ENCODE measurements around the gene PHACTR3. TPM values are rescaled to one million over a fixed set of nuclear protein-coding genes. Genes with fewer than 3 reads are reported as not detected.
A peak's percentile ranks its signal among the peaks of the same experiment; 100 is the strongest.

PHACTR3 gene
- total and polyA plus RNA-seq, 2 experiments from 2014 or later, result 0.45 to 0.61 TPM

DNA sequence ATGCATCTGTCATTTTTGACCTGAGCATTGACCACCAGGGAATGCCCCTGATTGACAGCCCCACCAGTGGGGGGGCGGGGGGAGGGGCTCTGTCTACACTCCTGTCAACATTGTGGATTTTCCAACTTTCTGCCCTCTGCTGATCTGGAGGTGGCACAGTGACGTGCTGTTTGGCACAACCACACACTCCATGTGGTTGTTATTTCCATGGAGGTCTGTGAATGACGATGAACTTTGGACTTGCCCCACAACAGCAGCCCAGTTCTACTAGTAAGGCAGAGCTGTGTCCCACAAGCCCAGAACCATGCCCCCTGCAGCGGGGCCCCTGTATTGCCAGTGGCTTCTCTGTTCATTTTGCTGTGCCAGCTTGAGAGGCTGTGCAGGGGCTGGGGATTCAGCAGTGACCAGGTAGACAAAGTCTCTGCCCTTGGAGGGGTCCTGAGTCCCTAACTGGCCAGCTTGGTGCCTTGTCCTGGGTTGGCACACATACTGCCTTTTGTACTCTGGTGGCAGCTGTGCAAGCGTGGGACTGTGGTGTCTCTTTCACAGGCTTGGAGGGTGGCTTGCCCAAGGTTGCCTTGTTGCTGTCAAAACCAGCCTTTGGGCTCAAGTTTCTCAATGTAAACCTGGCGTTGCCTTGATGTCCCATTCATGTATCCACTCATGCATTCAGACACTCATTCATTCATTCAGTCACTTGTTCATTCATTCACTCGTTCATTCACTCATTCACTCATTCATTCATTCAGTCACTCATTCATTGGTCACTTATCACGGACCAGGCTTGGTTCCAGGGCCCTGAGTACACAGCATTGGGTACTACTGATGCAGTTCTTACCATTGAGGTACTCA is 220.6 kb downstream of the PHACTR3 start:
- peaks cover 24% of the 10 kb centered on the region for H3K27me3 Mint-ChIP-seq (ENCODE audit: insufficient read depth, low read depth, poor library complexity)
- no peaks in the 10 kb centered on the region; the same call in 2 of the 3 replicates for H3K9me3 Mint-ChIP-seq
- H3K27ac Mint-ChIP-seq, result no peak overlapping the region
- no peaks in the 10 kb centered on the region for H3K79me2 ChIP-seq (replicated peaks; ENCODE audit: insufficient read depth)
- no peaks in the 10 kb centered on the region for H3K4me1 ChIP-seq (ENCODE audit: insufficient read depth)
- no peaks in the 10 kb centered on the region for H4K20me1 ChIP-seq (replicated peaks; ENCODE audit: insufficient read depth)
- TF ChIP-seq, protein P1, sequence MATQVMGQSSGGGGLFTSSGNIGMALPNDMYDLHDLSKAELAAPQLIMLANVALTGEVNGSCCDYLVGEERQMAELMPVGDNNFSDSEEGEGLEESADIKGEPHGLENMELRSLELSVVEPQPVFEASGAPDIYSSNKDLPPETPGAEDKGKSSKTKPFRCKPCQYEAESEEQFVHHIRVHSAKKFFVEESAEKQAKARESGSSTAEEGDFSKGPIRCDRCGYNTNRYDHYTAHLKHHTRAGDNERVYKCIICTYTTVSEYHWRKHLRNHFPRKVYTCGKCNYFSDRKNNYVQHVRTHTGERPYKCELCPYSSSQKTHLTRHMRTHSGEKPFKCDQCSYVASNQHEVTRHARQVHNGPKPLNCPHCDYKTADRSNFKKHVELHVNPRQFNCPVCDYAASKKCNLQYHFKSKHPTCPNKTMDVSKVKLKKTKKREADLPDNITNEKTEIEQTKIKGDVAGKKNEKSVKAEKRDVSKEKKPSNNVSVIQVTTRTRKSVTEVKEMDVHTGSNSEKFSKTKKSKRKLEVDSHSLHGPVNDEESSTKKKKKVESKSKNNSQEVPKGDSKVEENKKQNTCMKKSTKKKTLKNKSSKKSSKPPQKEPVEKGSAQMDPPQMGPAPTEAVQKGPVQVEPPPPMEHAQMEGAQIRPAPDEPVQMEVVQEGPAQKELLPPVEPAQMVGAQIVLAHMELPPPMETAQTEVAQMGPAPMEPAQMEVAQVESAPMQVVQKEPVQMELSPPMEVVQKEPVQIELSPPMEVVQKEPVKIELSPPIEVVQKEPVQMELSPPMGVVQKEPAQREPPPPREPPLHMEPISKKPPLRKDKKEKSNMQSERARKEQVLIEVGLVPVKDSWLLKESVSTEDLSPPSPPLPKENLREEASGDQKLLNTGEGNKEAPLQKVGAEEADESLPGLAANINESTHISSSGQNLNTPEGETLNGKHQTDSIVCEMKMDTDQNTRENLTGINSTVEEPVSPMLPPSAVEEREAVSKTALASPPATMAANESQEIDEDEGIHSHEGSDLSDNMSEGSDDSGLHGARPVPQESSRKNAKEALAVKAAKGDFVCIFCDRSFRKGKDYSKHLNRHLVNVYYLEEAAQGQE (IDR thresholded peaks at IDR 0.05; ENCODE audit: unreplicated experiment), result no peak
- TF ChIP-seq, protein P2, sequence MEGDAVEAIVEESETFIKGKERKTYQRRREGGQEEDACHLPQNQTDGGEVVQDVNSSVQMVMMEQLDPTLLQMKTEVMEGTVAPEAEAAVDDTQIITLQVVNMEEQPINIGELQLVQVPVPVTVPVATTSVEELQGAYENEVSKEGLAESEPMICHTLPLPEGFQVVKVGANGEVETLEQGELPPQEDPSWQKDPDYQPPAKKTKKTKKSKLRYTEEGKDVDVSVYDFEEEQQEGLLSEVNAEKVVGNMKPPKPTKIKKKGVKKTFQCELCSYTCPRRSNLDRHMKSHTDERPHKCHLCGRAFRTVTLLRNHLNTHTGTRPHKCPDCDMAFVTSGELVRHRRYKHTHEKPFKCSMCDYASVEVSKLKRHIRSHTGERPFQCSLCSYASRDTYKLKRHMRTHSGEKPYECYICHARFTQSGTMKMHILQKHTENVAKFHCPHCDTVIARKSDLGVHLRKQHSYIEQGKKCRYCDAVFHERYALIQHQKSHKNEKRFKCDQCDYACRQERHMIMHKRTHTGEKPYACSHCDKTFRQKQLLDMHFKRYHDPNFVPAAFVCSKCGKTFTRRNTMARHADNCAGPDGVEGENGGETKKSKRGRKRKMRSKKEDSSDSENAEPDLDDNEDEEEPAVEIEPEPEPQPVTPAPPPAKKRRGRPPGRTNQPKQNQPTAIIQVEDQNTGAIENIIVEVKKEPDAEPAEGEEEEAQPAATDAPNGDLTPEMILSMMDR (conservative IDR thresholded peaks at IDR 0.05; ENCODE audit: low read depth in 2 of 2), result 0 out of 4 replicates have a peak, but pooled peaks of 1 of the 2 experiments have one; percentile 21
- no peak overlapping the region for H3K27ac ChIP-seq (ENCODE audit: low read depth)
- no peak overlapping the region for H3K4me3 Mint-ChIP-seq
- no peaks in the 10 kb centered on the region for H3K9me2 ChIP-seq (ENCODE audit: insufficient read depth)
- H3K27me3 ChIP-seq (ENCODE audit: insufficient read depth), result no peaks in the 10 kb centered on the region
- no peak overlapping the region for H3K4me3 ChIP-seq
- no peak for DNase-seq (ENCODE audit: low spot score)
- no peaks in the 10 kb centered on the region; the same call in 2 of the 3 replicates for H3K36me3 Mint-ChIP-seq (ENCODE audit: low read depth)
- H3K4me1 Mint-ChIP-seq, result peaks cover 16% of the 10 kb centered on the region
- H3F3A ChIP-seq (replicated peaks; ENCODE audit: low read depth), result no peaks in the 10 kb centered on the region
- H3K36me3 ChIP-seq (ENCODE audit: insufficient read depth), result no peaks in the 10 kb centered on the region
- no peak overlapping the region for H3K4me2 ChIP-seq
- no peak for ATAC-seq
- H2AFZ ChIP-seq, result no peak overlapping the region

DNA sequence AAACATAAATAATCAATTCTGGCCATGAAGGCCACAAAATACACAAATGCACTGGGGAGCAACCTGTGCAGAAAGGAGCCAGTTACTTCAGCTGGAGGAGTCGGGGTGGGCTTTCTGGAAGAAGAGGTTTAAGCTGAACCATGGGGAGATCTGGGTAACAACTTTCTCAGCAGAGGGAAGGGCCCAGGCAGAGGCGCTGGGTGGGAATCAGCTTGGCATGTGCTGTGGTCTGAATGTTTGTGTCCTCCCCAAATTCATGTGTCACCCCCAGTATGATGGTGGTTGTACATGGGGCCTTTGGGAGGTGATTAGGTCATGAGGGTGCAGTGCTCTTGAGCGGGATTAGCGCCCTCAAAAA is 221.2 kb downstream of the PHACTR3 start:
- Mint-ChIP-seq H3K9me3 (no peaks in the 10 kb centered on the region; the same call in 2 of the 3 replicates), H3K36me3 (ENCODE audit: low read depth) (no peaks in the 10 kb centered on the region; the same call in 2 of the 3 replicates), H3K27me3 (ENCODE audit: insufficient read depth, low read depth, poor library complexity) (peaks cover 23% of the 10 kb centered on the region), H3K4me1 (peaks cover 16% of the 10 kb centered on the region), H3K27ac (no peak overlapping the region), H3K4me3 (no peak overlapping the region)
- H3F3A ChIP-seq (replicated peaks; ENCODE audit: low read depth), result no peaks in the 10 kb centered on the region
- no peaks in the 10 kb centered on the region for H3K4me1 ChIP-seq (ENCODE audit: insufficient read depth)
- no peak overlapping the region for H3K4me3 ChIP-seq
- no peaks in the 10 kb centered on the region for H3K36me3 ChIP-seq (ENCODE audit: insufficient read depth)
- H2AFZ ChIP-seq, result no peak overlapping the region
- no peaks in the 10 kb centered on the region for H3K27me3 ChIP-seq (ENCODE audit: insufficient read depth)
- ATAC-seq (no peak), DNase-seq (ENCODE audit: low spot score) (no peak)
- H3K4me2 ChIP-seq, result no peak overlapping the region
- no peaks in the 10 kb centered on the region for H4K20me1 ChIP-seq (replicated peaks; ENCODE audit: insufficient read depth)
- H3K79me2 ChIP-seq (replicated peaks; ENCODE audit: insufficient read depth), result no peaks in the 10 kb centered on the region
- no peak overlapping the region for H3K27ac ChIP-seq (ENCODE audit: low read depth)
- no peaks in the 10 kb centered on the region for H3K9me2 ChIP-seq (ENCODE audit: insufficient read depth)
- TF ChIP-seq NANOG (IDR thresholded peaks at IDR 0.05; ENCODE audit: borderline replicate concordance), result no peak
- no peak for TF ChIP-seq ZNF331 (CRISPR knock-in tag; IDR thresholded peaks at IDR 0.05; ENCODE audit: low read depth)
- TF ChIP-seq, protein P1 (IDR thresholded peaks at IDR 0.05; ENCODE audit: unreplicated experiment), result no peak
- no peak for TF ChIP-seq STAT1 (IDR thresholded peaks at IDR 0.05; ENCODE audit: unreplicated experiment)
- TF ChIP-seq, protein P3, sequence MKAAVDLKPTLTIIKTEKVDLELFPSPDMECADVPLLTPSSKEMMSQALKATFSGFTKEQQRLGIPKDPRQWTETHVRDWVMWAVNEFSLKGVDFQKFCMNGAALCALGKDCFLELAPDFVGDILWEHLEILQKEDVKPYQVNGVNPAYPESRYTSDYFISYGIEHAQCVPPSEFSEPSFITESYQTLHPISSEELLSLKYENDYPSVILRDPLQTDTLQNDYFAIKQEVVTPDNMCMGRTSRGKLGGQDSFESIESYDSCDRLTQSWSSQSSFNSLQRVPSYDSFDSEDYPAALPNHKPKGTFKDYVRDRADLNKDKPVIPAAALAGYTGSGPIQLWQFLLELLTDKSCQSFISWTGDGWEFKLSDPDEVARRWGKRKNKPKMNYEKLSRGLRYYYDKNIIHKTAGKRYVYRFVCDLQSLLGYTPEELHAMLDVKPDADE (IDR thresholded peaks at IDR 0.05), result no peak
- no peak for TF ChIP-seq EZH2phosphoT487 (IDR thresholded peaks at IDR 0.05; ENCODE audit: unreplicated experiment)
- no peak for TF ChIP-seq CREB1 (CRISPR knock-in tag; IDR thresholded peaks at IDR 0.05; ENCODE audit: low read depth)
